ENCODE results near the gene SLC18B1.
"Not testable (repeated sequence)": the region's sequence is repeated elsewhere in the genome, so short reads cannot be mapped to it uniquely, and the experiment has no call there.

The SLC18B1 gene

GRCh38 chr6:132795461-132795860, 3.0 kb downstream of the SLC18B1 start:
- TF ChIP-seq CTCF (conservative IDR thresholded peaks at IDR 0.05) (no peak), ZFX (IDR thresholded peaks at IDR 0.05) (no peak)
- H3K27ac ChIP-seq: no peak overlapping the region

- no peak overlapping the region for H3K27ac ChIP-seq
- no peak for TF ChIP-seq ZFX (IDR thresholded peaks at IDR 0.05)
- no peak for TF ChIP-seq CTCF (conservative IDR thresholded peaks at IDR 0.05)
These were observed 5.9 kb downstream of the SLC18B1 start for GRCh38 chr6:132792510-132792909.

GRCh38 chr6:132790450-132790849, 8.0 kb downstream of the SLC18B1 start:
- no peak overlapping the region for H3K27ac ChIP-seq
- TF ChIP-seq ZFX (IDR thresholded peaks at IDR 0.05): no peak
- no peak for TF ChIP-seq CTCF (conservative IDR thresholded peaks at IDR 0.05)

- H3K27ac ChIP-seq: no peak overlapping the region
- no peak for TF ChIP-seq CTCF (conservative IDR thresholded peaks at IDR 0.05)
- TF ChIP-seq ZFX (IDR thresholded peaks at IDR 0.05): no peak
These were observed 9.1 kb downstream of the SLC18B1 start for GRCh38 chr6:132789396-132789776.

GRCh38 chr6:132788658-132789395, 9.6 kb downstream of the SLC18B1 start:
- no peak overlapping the region for H3K27ac ChIP-seq
- no peak for TF ChIP-seq CTCF (conservative IDR thresholded peaks at IDR 0.05)
- TF ChIP-seq ZFX (IDR thresholded peaks at IDR 0.05): no peak

- TF ChIP-seq ZFX (IDR thresholded peaks at IDR 0.05): no peak
- TF ChIP-seq CTCF (conservative IDR thresholded peaks at IDR 0.05): no peak
- H3K27ac ChIP-seq: no peak overlapping the region
These were observed 12.5 kb downstream of the SLC18B1 start for GRCh38 chr6:132785936-132786335.

GRCh38 chr6:132780770-132781371, 17.6 kb downstream of the SLC18B1 start:
- TF ChIP-seq CTCF (conservative IDR thresholded peaks at IDR 0.05): peak; percentile 31
- TF ChIP-seq ZFX (IDR thresholded peaks at IDR 0.05): no peak
- no peak overlapping the region for H3K27ac ChIP-seq

- not testable (repeated sequence) for H3K27ac ChIP-seq
These were observed 20.6 kb downstream of the SLC18B1 start for GRCh38 chr6:132777881-132778280.

Data from C4-2B (cell line).